ENCODE data around the gene RBM20. TPM values are rescaled to one million over a fixed set of nuclear protein-coding genes. Genes with fewer than 3 reads are reported as not detected.

RBM20 gene
- total and polyA plus RNA-seq, 2 of the 4 experiments (the other 2 are of a cell fraction) = under 0.01 to 0.15 TPM

GRCh38 chr10:110666673-110667072 lies 22.5 kb downstream of the RBM20 start:
- ChIA-PET POLR2A (ENCODE audit: unreplicated experiment) (no interaction called here), CTCF (no interaction called here)
- Histone ChIP-seq H3K4me2 (ENCODE audit: low read depth, low read length) (no peak overlapping the region), H3K27me3 (ENCODE audit: control insufficient read depth, insufficient read depth, low read length) (peaks cover 9% of the 10 kb centered on the region), H3K4me3 (ENCODE audit: insufficient read depth, low read depth, low read length) (no peak overlapping the region), H4K20me1 (ENCODE audit: insufficient read depth, low read length) (no peaks in the 10 kb centered on the region), H2BK120ac (ENCODE audit: low read depth, low read length) (peak overlapping the region; percentile 61), H2AFZ (replicated peaks; ENCODE audit: low read length, poor library complexity) (no peak overlapping the region), H2AK9ac (replicated peaks; ENCODE audit: low read depth, low read length, poor library complexity) (no peak overlapping the region), H3K14ac (replicated peaks; ENCODE audit: low read depth, low read length) (peak overlapping the region; percentile 69), H3K9me3 (ENCODE audit: control insufficient read depth, insufficient read depth, low read length) (no peaks in the 10 kb centered on the region), H2BK5ac (ENCODE audit: low read depth, low read length, poor library complexity, severe bottlenecking) (no peak overlapping the region), H3K27ac (ENCODE audit: insufficient read depth, low read length) (no peak overlapping the region), H4K91ac (ENCODE audit: insufficient read depth, low read depth, low read length) (no peak overlapping the region), H3K4me1 (ENCODE audit: control insufficient read depth, insufficient read depth, low read length) (peaks cover 7% of the 10 kb centered on the region), H3K18ac (ENCODE audit: low read depth, low read length) (peak overlapping the region; percentile 76; the same call in 1 of the 2 replicates), H3K9me1 (ENCODE audit: insufficient read depth, low read length) (no peaks in the 10 kb centered on the region; the same call in 1 of the 2 replicates), H3K9ac (ENCODE audit: low read depth, low read length) (no peak overlapping the region), H4K5ac (ENCODE audit: low read depth, low read length) (no peak overlapping the region), H2BK15ac (ENCODE audit: low read depth, low read length) (peak overlapping the region; percentile 36; the same call in 2 of the 3 replicates), H3K23ac (ENCODE audit: low read depth, low read length) (no peak overlapping the region), H4K8ac (ENCODE audit: low read depth in 2 of 2, low read length in 2 of 2) (no peak overlapping the region), H2AK5ac (ENCODE audit: low read depth, low read length) (peak overlapping the region; percentile 8; the same call in 1 of the 2 replicates), H3K79me1 (ENCODE audit: low read depth in 1 of 2, low read length in 2 of 2) (no peaks in the 10 kb centered on the region), H3K4ac (ENCODE audit: low read depth, low read length) (peak overlapping the region; percentile 58), H3K56ac (ENCODE audit: extremely low read depth, insufficient read depth, low read length) (no peak overlapping the region), H3K36me3 (ENCODE audit: control insufficient read depth, insufficient read depth, low read length) (no peaks in the 10 kb centered on the region), H2BK20ac (ENCODE audit: low read depth, low read length) (peak overlapping the region; percentile 77)
- ATAC-seq (ENCODE audit: low read depth) (no peak), DNase-seq (no peak)
- in situ Hi-C loops (cut with MboI; ENCODE audit: low sequenced_read_pairs) (no loop called here), intact Hi-C loops (cut with micrococcal nuclease) (no loop called here), dilution Hi-C loops (cut with HindIII; ENCODE audit: low sequenced_read_pairs, unreplicated experiment) (no loop called here)
- no TSS peak for BruUV-seq (replicated peaks)
- no CpG with 5 or more reads among the region's 3 CpGs for WGBS, 2 experiments (ENCODE audit: extremely low coverage in 2 of 2, insufficient read length in 1 of 2)
- TF ChIP-seq BHLHE40 (IDR thresholded peaks at IDR 0.05; ENCODE audit: low read depth, low read length) (no peak), MAFK (IDR thresholded peaks at IDR 0.05; ENCODE audit: low read depth, low read length) (no peak), CEBPB (IDR thresholded peaks at IDR 0.05; ENCODE audit: low read depth, low read length) (no peak), RAD21 (IDR thresholded peaks at IDR 0.05; ENCODE audit: low read length) (no peak), SMC3 (IDR thresholded peaks at IDR 0.05; ENCODE audit: low read depth, low read length) (no peak), MAZ (IDR thresholded peaks at IDR 0.05; ENCODE audit: borderline replicate concordance, low read depth, low read length) (no peak), MXI1 (IDR thresholded peaks at IDR 0.05; ENCODE audit: borderline replicate concordance, low read depth, low read length) (no peak)
